Lower leg skin (tissue), 4 donors: ENCODE results near the gene ZRSR2. TPM values are rescaled to one million over a fixed set of nuclear protein-coding genes. Genes with fewer than 3 reads are reported as not detected.

Experiments
- DNase-seq, 2 donors: peaks; one replicate each; pipeline ENCODE4 v3.0.0-alpha.2; 2019; ENCODE audit warnings: low spot score in 2 of 2
- H3K4me3 ChIP-seq: fragments of 200-600 bp; sonication (generic); 2 replicates; pipeline ENCODE4 v1.5.1; 2017; ENCODE audit warnings: mild to moderate bottlenecking, low read depth; ENCODE audit not compliant: poor library complexity, severe bottlenecking
- CTCF ChIP-seq, 3 donors: fragments of 450-650 bp; IDR thresholded peaks; one replicate each; pipeline ENCODE4 v1.5.1; 2016; ENCODE audit warnings: antibody characterized with exemption in 3 of 3, mild to moderate bottlenecking in 3 of 3, moderate library complexity in 2 of 3
- POLR2A ChIP-seq, 2 donors: fragments of 450-650 bp; IDR thresholded peaks; one replicate each; pipeline ENCODE4 v1.6.1; 2016 to 2017; ENCODE audit warnings: antibody characterized with exemption in 2 of 2, mild to moderate bottlenecking in 1 of 2, moderate library complexity in 1 of 2
- WGBS, 2 donors: methylation state at CpG; one replicate each; pipeline ENCODE4 v1.1.5; 2018; 5-methylcytosine and 5-hydroxymethylcytosine counted together
- intact Hi-C: fragments of 100-400 bp; cut with DNase I; formaldehyde crosslinking; loops from one replicate; pipeline ENCODE4 v1.15.0; 2023; ENCODE audit warnings: low total_unique reads
- total RNA-seq, 4 donors: library from RNA; depleted of rRNA; stranded (reverse); fragments of >200 nt; gene quantifications; one replicate each; pipeline ENCODE4 v1.1.0, GENCODE V29; 2016

ZRSR2 gene
- total RNA-seq, 4 donors from 2014 or later = 1.9 to 11.2 (median 4.6) TPM

GRCh38 chrX:15834827-15835595, 44.7 kb downstream of the ZRSR2 start:
- intact Hi-C loops = no loop called here
- 87 to 94% methylated on average over 5 of the region's 5 CpGs for WGBS, 2 donors
- TF ChIP-seq CTCF (IDR thresholded peaks at IDR 0.05) (no peak), POLR2A (IDR thresholded peaks at IDR 0.05) (no peak)
- no peak overlapping the region for H3K4me3 ChIP-seq
- no peak for DNase-seq

GRCh38 chrX:15838017-15838416, 47.7 kb downstream of the ZRSR2 start:
- H3K4me3 ChIP-seq = no peak overlapping the region
- TF ChIP-seq CTCF (IDR thresholded peaks at IDR 0.05) = no peak
- intact Hi-C loops = no loop called here
- no peak for DNase-seq
- 96 to 97% methylated on average over 3 of the region's 3 CpGs for WGBS, 2 donors

- 82 to 85% methylated on average over 2 of the region's 2 CpGs for WGBS, 2 donors
- no peak for TF ChIP-seq POLR2A (IDR thresholded peaks at IDR 0.05)
- TF ChIP-seq CTCF (IDR thresholded peaks at IDR 0.05) = no peak
- intact Hi-C loops = no loop called here
- H3K4me3 ChIP-seq = no peak overlapping the region
- DNase-seq = no peak
Observed at GRCh38 chrX:15841853-15842516, 51.7 kb downstream of the ZRSR2 start.

GRCh38 chrX:15843960-15844359, 53.7 kb downstream of the ZRSR2 start:
- TF ChIP-seq POLR2A (IDR thresholded peaks at IDR 0.05) = no peak
- no peak for TF ChIP-seq CTCF (IDR thresholded peaks at IDR 0.05)

GRCh38 chrX:15848576-15848975, 58.3 kb downstream of the ZRSR2 start:
- no peak for DNase-seq
- H3K4me3 ChIP-seq = no peak overlapping the region
- intact Hi-C loops = no loop called here
- TF ChIP-seq CTCF (IDR thresholded peaks at IDR 0.05) (no peak), POLR2A (IDR thresholded peaks at IDR 0.05) (no peak)
- 58 to 74% methylated on average over 1 of the region's 1 CpG for whole genome bisulfite sequencing, 2 donors

More at GRCh38 chrX:15843960-15844359, 53.7 kb downstream of the ZRSR2 start:
- no peak for DNase-seq
- H3K4me3 ChIP-seq = no peak overlapping the region
- intact Hi-C loops = no loop called here
